ENCODE measurements around the gene RXFP4. TPM values are rescaled to one million over a fixed set of nuclear protein-coding genes. Genes with fewer than 3 reads are reported as not detected.

RXFP4 gene
- total RNA-seq, 1 experiment from 2014 or later = not detected

GRCh38 chr1:155931332-155932038 is 10.0 kb upstream of the RXFP4 start:
- no peak for DNase-seq
- intact Hi-C loops (cut with micrococcal nuclease; ENCODE audit: unreplicated experiment) = no loop called here
- Mint-ChIP-seq H3K4me3 (ENCODE audit: unreplicated experiment) (peak overlapping the region; percentile 54), H3K36me3 (ENCODE audit: insufficient read depth, unreplicated experiment) (no peaks in the 10 kb centered on the region), H3K27ac (ENCODE audit: unreplicated experiment) (no peak overlapping the region), H3K9me3 (ENCODE audit: unreplicated experiment) (no peaks in the 10 kb centered on the region), H3K4me1 (ENCODE audit: low read depth, unreplicated experiment) (peaks cover 16% of the 10 kb centered on the region), H3K27me3 (ENCODE audit: insufficient read depth, unreplicated experiment) (no peaks in the 10 kb centered on the region)
- no TSS peak for BruUV-seq (replicated peaks)
- CTCF ChIA-PET = no interaction called here
- Histone ChIP-seq H3K27me3 (replicated peaks; ENCODE audit: control insufficient read depth, insufficient read depth, low read length) (no peaks in the 10 kb centered on the region), H3K36me3 (ENCODE audit: control insufficient read depth, insufficient read depth, low read length) (peaks cover 3% of the 10 kb centered on the region; the same call in 1 of the 2 replicates), H3K4me1 (peaks cover 20% of the 10 kb centered on the region), H3K4me3 (ENCODE audit: low read depth, low read length) (no peak overlapping the region), H3K9me3 (no peaks in the 10 kb centered on the region)
- POLR2A ChIA-PET = interaction anchor here (0.7 kb wide), 1 partner anchor 320 kb away, joined by 4 read pairs; no protein-coding TSS in a partner anchor
- TF ChIP-seq, protein P1, sequence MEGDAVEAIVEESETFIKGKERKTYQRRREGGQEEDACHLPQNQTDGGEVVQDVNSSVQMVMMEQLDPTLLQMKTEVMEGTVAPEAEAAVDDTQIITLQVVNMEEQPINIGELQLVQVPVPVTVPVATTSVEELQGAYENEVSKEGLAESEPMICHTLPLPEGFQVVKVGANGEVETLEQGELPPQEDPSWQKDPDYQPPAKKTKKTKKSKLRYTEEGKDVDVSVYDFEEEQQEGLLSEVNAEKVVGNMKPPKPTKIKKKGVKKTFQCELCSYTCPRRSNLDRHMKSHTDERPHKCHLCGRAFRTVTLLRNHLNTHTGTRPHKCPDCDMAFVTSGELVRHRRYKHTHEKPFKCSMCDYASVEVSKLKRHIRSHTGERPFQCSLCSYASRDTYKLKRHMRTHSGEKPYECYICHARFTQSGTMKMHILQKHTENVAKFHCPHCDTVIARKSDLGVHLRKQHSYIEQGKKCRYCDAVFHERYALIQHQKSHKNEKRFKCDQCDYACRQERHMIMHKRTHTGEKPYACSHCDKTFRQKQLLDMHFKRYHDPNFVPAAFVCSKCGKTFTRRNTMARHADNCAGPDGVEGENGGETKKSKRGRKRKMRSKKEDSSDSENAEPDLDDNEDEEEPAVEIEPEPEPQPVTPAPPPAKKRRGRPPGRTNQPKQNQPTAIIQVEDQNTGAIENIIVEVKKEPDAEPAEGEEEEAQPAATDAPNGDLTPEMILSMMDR (IDR thresholded peaks at IDR 0.05; ENCODE audit: insufficient read depth in 1 of 2, low read depth in 1 of 2, low read length in 1 of 2, severe bottlenecking in 1 of 2, unreplicated experiment in 1 of 2) = no peak

DNA sequence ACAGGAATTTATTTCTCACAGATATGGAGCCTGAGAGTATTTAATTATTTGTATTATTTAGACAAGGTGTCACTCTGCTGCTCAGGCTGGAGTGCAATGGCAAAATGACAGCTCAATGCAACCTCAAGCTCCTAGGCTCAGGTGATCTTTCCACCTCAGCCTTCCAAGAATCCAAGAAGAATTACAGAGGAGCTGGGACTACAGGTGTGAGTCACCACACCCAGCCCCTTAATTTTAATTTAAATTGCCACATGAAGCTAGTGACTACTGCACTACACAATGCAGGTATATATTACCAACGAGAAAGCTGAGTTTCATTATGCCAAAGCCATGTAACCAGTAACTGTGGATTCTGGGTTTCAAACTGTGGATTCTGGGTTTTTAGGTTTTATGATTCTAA is 9.4 kb upstream of the RXFP4 start:
- H3K4me1 Mint-ChIP-seq (ENCODE audit: low read depth, unreplicated experiment) = peaks cover 16% of the 10 kb centered on the region
- H3K9me3 Mint-ChIP-seq (ENCODE audit: unreplicated experiment) = no peaks in the 10 kb centered on the region
- no TSS peak for BruUV-seq (replicated peaks)
- Histone ChIP-seq H3K27me3 (replicated peaks; ENCODE audit: control insufficient read depth, insufficient read depth, low read length) (no peaks in the 10 kb centered on the region), H3K4me3 (ENCODE audit: low read depth, low read length) (no peak overlapping the region), H3K4me1 (peaks cover 20% of the 10 kb centered on the region), H3K9me3 (no peaks in the 10 kb centered on the region), H3K36me3 (ENCODE audit: control insufficient read depth, insufficient read depth, low read length) (0 out of 2 replicates have a peak, but pooled peaks cover 1% of the 10 kb centered on the region)
- no peak overlapping the region for H3K27ac Mint-ChIP-seq (ENCODE audit: unreplicated experiment)
- peak overlapping the region; percentile 19 for H3K4me3 Mint-ChIP-seq (ENCODE audit: unreplicated experiment)
- ChIA-PET CTCF (interaction anchor here (0.5 kb wide), 1 partner anchor 80 kb away, joined by 10 read pairs; no protein-coding TSS in a partner anchor), POLR2A (no interaction called here)
- intact Hi-C loops (cut with micrococcal nuclease; ENCODE audit: unreplicated experiment) = no loop called here
- no peaks in the 10 kb centered on the region for H3K36me3 Mint-ChIP-seq (ENCODE audit: insufficient read depth, unreplicated experiment)
- no peak for DNase-seq
- no peaks in the 10 kb centered on the region for H3K27me3 Mint-ChIP-seq (ENCODE audit: insufficient read depth, unreplicated experiment)
- TF ChIP-seq, protein P1 (IDR thresholded peaks at IDR 0.05; ENCODE audit: insufficient read depth in 1 of 2, low read depth in 1 of 2, low read length in 1 of 2, severe bottlenecking in 1 of 2, unreplicated experiment in 1 of 2) = no peak

- no peaks in the 10 kb centered on the region for H3K27me3 Mint-ChIP-seq (ENCODE audit: insufficient read depth, unreplicated experiment)
- no peak overlapping the region for H3K4me3 ChIP-seq (ENCODE audit: low read depth, low read length)
- peaks cover 16% of the 10 kb centered on the region for H3K4me1 Mint-ChIP-seq (ENCODE audit: low read depth, unreplicated experiment)
- H3K4me3 Mint-ChIP-seq (ENCODE audit: unreplicated experiment) = peak overlapping the region; percentile 19
- ChIA-PET POLR2A (no interaction called here), CTCF (interaction anchor here (0.5 kb wide), 1 partner anchor 80 kb away, joined by 10 read pairs; no protein-coding TSS in a partner anchor)
- H3K27me3 ChIP-seq (replicated peaks; ENCODE audit: control insufficient read depth, insufficient read depth, low read length) = no peaks in the 10 kb centered on the region
- TF ChIP-seq, protein P1 (IDR thresholded peaks at IDR 0.05; ENCODE audit: insufficient read depth in 1 of 2, low read depth in 1 of 2, low read length in 1 of 2, severe bottlenecking in 1 of 2, unreplicated experiment in 1 of 2) = no peak
- no peaks in the 10 kb centered on the region for H3K9me3 Mint-ChIP-seq (ENCODE audit: unreplicated experiment)
- 0 out of 2 replicates have a peak, but pooled peaks cover 1% of the 10 kb centered on the region for H3K36me3 ChIP-seq (ENCODE audit: control insufficient read depth, insufficient read depth, low read length)
- no peak for DNase-seq
- intact Hi-C loops (cut with micrococcal nuclease; ENCODE audit: unreplicated experiment) = no loop called here
- H3K9me3 ChIP-seq = no peaks in the 10 kb centered on the region
- H3K4me1 ChIP-seq = peaks cover 20% of the 10 kb centered on the region
- H3K27ac Mint-ChIP-seq (ENCODE audit: unreplicated experiment) = no peak overlapping the region
- no TSS peak for BruUV-seq (replicated peaks)
- no peaks in the 10 kb centered on the region for H3K36me3 Mint-ChIP-seq (ENCODE audit: insufficient read depth, unreplicated experiment)
These were observed 9.0 kb upstream of the RXFP4 start for GRCh38 chr1:155932487-155932886.

Measured in Caco-2 (cell line).